ENCODE measurements around the gene SKAP1.
"Not testable (repeated sequence)": the region's sequence is repeated elsewhere in the genome, so short reads cannot be mapped to it uniquely, and the experiment has no call there.

SKAP1 gene

GRCh38 chr17:48247038-48247437, 183.0 kb downstream of the SKAP1 start:
- Histone ChIP-seq H2AFZ (ENCODE audit: low read depth, low read length, severe bottlenecking) (no peak overlapping the region), H3K4me3 (ENCODE audit: insufficient read depth, low read length, poor library complexity, severe bottlenecking) (no peak overlapping the region), H3K27ac (ENCODE audit: low read depth, low read length) (no peak overlapping the region), H3K9ac (ENCODE audit: low read length) (no peak overlapping the region), H3F3A (ENCODE audit: insufficient read depth) (no peaks in the 10 kb centered on the region), H3K4me2 (ENCODE audit: low read depth, low read length, poor library complexity, severe bottlenecking) (no peak overlapping the region), H3K79me2 (ENCODE audit: insufficient read depth, low read length) (no peaks in the 10 kb centered on the region), H3K36me3 (ENCODE audit: low read length) (no peaks in the 10 kb centered on the region), H4K20me1 (ENCODE audit: low read depth, low read length) (no peaks in the 10 kb centered on the region), H3K27me3 (ENCODE audit: low read length) (no peaks in the 10 kb centered on the region), H3K9me2 (replicated peaks; ENCODE audit: insufficient read depth, low read length) (no peaks in the 10 kb centered on the region), H3K9me3 (ENCODE audit: insufficient read depth, low read length) (no peaks in the 10 kb centered on the region)
- TF ChIP-seq, protein P1, sequence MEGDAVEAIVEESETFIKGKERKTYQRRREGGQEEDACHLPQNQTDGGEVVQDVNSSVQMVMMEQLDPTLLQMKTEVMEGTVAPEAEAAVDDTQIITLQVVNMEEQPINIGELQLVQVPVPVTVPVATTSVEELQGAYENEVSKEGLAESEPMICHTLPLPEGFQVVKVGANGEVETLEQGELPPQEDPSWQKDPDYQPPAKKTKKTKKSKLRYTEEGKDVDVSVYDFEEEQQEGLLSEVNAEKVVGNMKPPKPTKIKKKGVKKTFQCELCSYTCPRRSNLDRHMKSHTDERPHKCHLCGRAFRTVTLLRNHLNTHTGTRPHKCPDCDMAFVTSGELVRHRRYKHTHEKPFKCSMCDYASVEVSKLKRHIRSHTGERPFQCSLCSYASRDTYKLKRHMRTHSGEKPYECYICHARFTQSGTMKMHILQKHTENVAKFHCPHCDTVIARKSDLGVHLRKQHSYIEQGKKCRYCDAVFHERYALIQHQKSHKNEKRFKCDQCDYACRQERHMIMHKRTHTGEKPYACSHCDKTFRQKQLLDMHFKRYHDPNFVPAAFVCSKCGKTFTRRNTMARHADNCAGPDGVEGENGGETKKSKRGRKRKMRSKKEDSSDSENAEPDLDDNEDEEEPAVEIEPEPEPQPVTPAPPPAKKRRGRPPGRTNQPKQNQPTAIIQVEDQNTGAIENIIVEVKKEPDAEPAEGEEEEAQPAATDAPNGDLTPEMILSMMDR (IDR thresholded peaks at IDR 0.05; ENCODE audit: insufficient read depth, low read length, poor library complexity, severe bottlenecking) = no peak
- TF ChIP-seq EZH2phosphoT487 (conservative IDR thresholded peaks at IDR 0.05; ENCODE audit: low read length) = no peak

GRCh38 chr17:48246612-48247011, 183.4 kb downstream of the SKAP1 start:
- Histone ChIP-seq H4K20me1 (ENCODE audit: low read depth, low read length) (no peaks in the 10 kb centered on the region), H3K27ac (ENCODE audit: low read depth, low read length) (no peak overlapping the region)

GRCh38 chr17:48245465-48246033, 184.5 kb downstream of the SKAP1 start:
- H3K4me2 ChIP-seq (ENCODE audit: low read depth, low read length, poor library complexity, severe bottlenecking); H3F3A ChIP-seq (ENCODE audit: insufficient read depth); H4K20me1 ChIP-seq (ENCODE audit: low read depth, low read length); H3K9me3 ChIP-seq (ENCODE audit: insufficient read depth, low read length); H3K79me2 ChIP-seq (ENCODE audit: insufficient read depth, low read length); H3K4me3 ChIP-seq (ENCODE audit: insufficient read depth, low read length, poor library complexity, severe bottlenecking); H3K9ac ChIP-seq (ENCODE audit: low read length); H3K9me2 ChIP-seq (replicated peaks; ENCODE audit: insufficient read depth, low read length); H2AFZ ChIP-seq (ENCODE audit: low read depth, low read length, severe bottlenecking); H3K27me3 ChIP-seq (ENCODE audit: low read length); H3K36me3 ChIP-seq (ENCODE audit: low read length); H3K27ac ChIP-seq (ENCODE audit: low read depth, low read length): not testable (repeated sequence)

More at GRCh38 chr17:48246612-48247011, 183.4 kb downstream of the SKAP1 start:
- Histone ChIP-seq H3K9ac (ENCODE audit: low read length) (no peak overlapping the region), H3K9me3 (ENCODE audit: insufficient read depth, low read length) (no peaks in the 10 kb centered on the region), H3K27me3 (ENCODE audit: low read length) (no peaks in the 10 kb centered on the region), H2AFZ (ENCODE audit: low read depth, low read length, severe bottlenecking) (no peak overlapping the region), H3K36me3 (ENCODE audit: low read length) (no peaks in the 10 kb centered on the region), H3K79me2 (ENCODE audit: insufficient read depth, low read length) (no peaks in the 10 kb centered on the region), H3K4me2 (ENCODE audit: low read depth, low read length, poor library complexity, severe bottlenecking) (no peak overlapping the region), H3F3A (ENCODE audit: insufficient read depth) (no peaks in the 10 kb centered on the region), H3K9me2 (replicated peaks; ENCODE audit: insufficient read depth, low read length) (no peaks in the 10 kb centered on the region), H3K4me3 (ENCODE audit: insufficient read depth, low read length, poor library complexity, severe bottlenecking) (no peak overlapping the region)
- TF ChIP-seq, protein P1 (IDR thresholded peaks at IDR 0.05; ENCODE audit: insufficient read depth, low read length, poor library complexity, severe bottlenecking) = no peak
- no peak for TF ChIP-seq EZH2phosphoT487 (conservative IDR thresholded peaks at IDR 0.05; ENCODE audit: low read length)

DNA sequence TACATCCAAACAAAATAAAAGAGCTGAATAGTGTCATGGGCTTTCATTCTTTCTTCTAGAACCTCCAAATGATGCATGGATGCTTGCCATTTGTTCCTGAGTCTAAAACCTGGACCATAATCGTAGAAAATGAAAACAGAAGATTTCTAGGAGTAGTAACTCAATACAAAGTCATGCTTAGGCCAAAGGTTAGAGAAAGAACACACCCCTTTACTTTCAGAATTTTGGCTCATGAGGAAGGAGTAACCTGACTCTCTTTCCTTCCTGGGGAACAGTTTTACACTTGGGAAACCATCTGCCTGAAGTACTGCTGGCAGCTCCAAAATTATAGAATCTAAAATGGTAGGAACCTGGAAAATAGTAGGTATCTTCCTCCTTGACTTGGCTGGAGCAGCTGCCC, 185.2 kb downstream of the SKAP1 start:
- no peaks in the 10 kb centered on the region for H3K9me3 ChIP-seq (ENCODE audit: insufficient read depth, low read length)
- TF ChIP-seq, protein P1 (IDR thresholded peaks at IDR 0.05; ENCODE audit: insufficient read depth, low read length, poor library complexity, severe bottlenecking) = no peak
- no peak for TF ChIP-seq EZH2phosphoT487 (conservative IDR thresholded peaks at IDR 0.05; ENCODE audit: low read length)
- no peaks in the 10 kb centered on the region for H3F3A ChIP-seq (ENCODE audit: insufficient read depth)
- H3K4me3 ChIP-seq (ENCODE audit: insufficient read depth, low read length, poor library complexity, severe bottlenecking) = no peak overlapping the region
- no peaks in the 10 kb centered on the region for H3K36me3 ChIP-seq (ENCODE audit: low read length)
- no peak overlapping the region for H3K27ac ChIP-seq (ENCODE audit: low read depth, low read length)
- H4K20me1 ChIP-seq (ENCODE audit: low read depth, low read length) = no peaks in the 10 kb centered on the region
- H3K9ac ChIP-seq (ENCODE audit: low read length) = no peak overlapping the region
- no peaks in the 10 kb centered on the region for H3K79me2 ChIP-seq (ENCODE audit: insufficient read depth, low read length)
- no peak overlapping the region for H3K4me2 ChIP-seq (ENCODE audit: low read depth, low read length, poor library complexity, severe bottlenecking)
- H3K27me3 ChIP-seq (ENCODE audit: low read length) = no peaks in the 10 kb centered on the region
- no peak overlapping the region for H2AFZ ChIP-seq (ENCODE audit: low read depth, low read length, severe bottlenecking)
- H3K9me2 ChIP-seq (replicated peaks; ENCODE audit: insufficient read depth, low read length) = no peaks in the 10 kb centered on the region

All from SU-DHL-6 (cell line).